IMR-90 (cell line): ENCODE measurements around the gene ZNF440. TPM values are rescaled to one million over a fixed set of nuclear protein-coding genes. Genes with fewer than 3 reads are reported as not detected.
A peak's percentile ranks its signal among the peaks of the same experiment; 100 is the strongest.

Experiments
- ATAC-seq: fragments of 200-7000 bp; cut with Tn5 transposase; 2 replicates; pipeline ENCODE4 v1.9.1; 2020; ENCODE audit warnings: low read depth, mild to moderate bottlenecking, moderate library complexity
- BruUV-seq: library from RNA; stranded (reverse); fragments of 400-500 nt; replicated peaks from 2 replicates; lab custom pipeline; 2021; lab: Mats Ljungman, UMichigan
- CTCF ChIA-PET: fragments of 300-600 bp; formaldehyde crosslinking; extraction: SDS; loops from one replicate; lab custom pipeline; 2021; ENCODE audit warnings: antibody characterized with exemption; lab: Yijun Ruan, JAX
- POLR2A ChIA-PET: fragments of 300-600 bp; sonication (Branson Sonifier 250); formaldehyde crosslinking; loops from one replicate; lab custom pipeline; 2022; ENCODE audit warnings: antibody characterized with exemption; ENCODE audit not compliant: unreplicated experiment; lab: Charles Lee
- DNase-seq: peaks from one replicate; pipeline ENCODE4 v3.0.0; 2013
- H2AFZ ChIP-seq: replicated peaks from 2 replicates; pipeline ENCODE3; 2013; ENCODE audit warnings: low read length, mild to moderate bottlenecking; ENCODE audit not compliant: poor library complexity
- H2AK5ac ChIP-seq: 2 replicates; pipeline ENCODE4 v1.6.1; 2013; ENCODE audit warnings: low read depth, low read length, inconsistent platforms
- H2AK9ac ChIP-seq: replicated peaks from 2 replicates; pipeline ENCODE3; 2013; ENCODE audit warnings: mild to moderate bottlenecking, low read depth, low read length, moderate library complexity; ENCODE audit not compliant: poor library complexity
- H2BK120ac ChIP-seq: 2 replicates; pipeline ENCODE4 v1.6.1; 2013; ENCODE audit warnings: low read depth, low read length, inconsistent platforms
- H2BK15ac ChIP-seq: 3 replicates; pipeline ENCODE4 v1.6.1; 2013; ENCODE audit warnings: low read depth, low read length, inconsistent platforms
- H2BK20ac ChIP-seq: 2 replicates; pipeline ENCODE4 v1.6.1; 2013; ENCODE audit warnings: low read depth, mild to moderate bottlenecking, inconsistent platforms, low read length, moderate library complexity
- H2BK5ac ChIP-seq: 2 replicates; pipeline ENCODE4 v1.6.1; 2013; ENCODE audit warnings: mild to moderate bottlenecking, low read depth, low read length, inconsistent platforms; ENCODE audit not compliant: poor library complexity, severe bottlenecking
- H3K14ac ChIP-seq: replicated peaks from 2 replicates; pipeline ENCODE4 v1.6.1; 2013; ENCODE audit warnings: low read depth, low read length, inconsistent platforms
- H3K18ac ChIP-seq: 2 replicates; pipeline ENCODE4 v1.6.1; 2013; ENCODE audit warnings: low read depth, low read length, control low read depth
- H3K23ac ChIP-seq: 2 replicates; pipeline ENCODE4 v1.6.1; 2013; ENCODE audit warnings: low read depth, low read length, inconsistent platforms
- H3K27ac ChIP-seq: 2 replicates; pipeline ENCODE4 v1.5.1; 2013; ENCODE audit warnings: mild to moderate bottlenecking, control low read depth, low read length; ENCODE audit not compliant: insufficient read depth
- H3K27me3 ChIP-seq: 2 replicates; pipeline ENCODE4 v1.6.1; 2013; ENCODE audit warnings: low read length; ENCODE audit not compliant: control insufficient read depth, insufficient read depth
- H3K36me3 ChIP-seq: 2 replicates; pipeline ENCODE4 v1.6.1; 2013; ENCODE audit warnings: low read length, mixed read lengths; ENCODE audit not compliant: control insufficient read depth, insufficient read depth
- H3K4ac ChIP-seq: 2 replicates; pipeline ENCODE4 v1.6.1; 2013; ENCODE audit warnings: low read depth, low read length, inconsistent platforms
- H3K4me1 ChIP-seq: 2 replicates; pipeline ENCODE4 v1.6.1; 2013; ENCODE audit warnings: low read length, mixed read lengths; ENCODE audit not compliant: control insufficient read depth, insufficient read depth
- H3K4me2 ChIP-seq: 2 replicates; pipeline ENCODE4 v1.6.1; 2013; ENCODE audit warnings: low read depth, mild to moderate bottlenecking, control low read depth, low read length, moderate library complexity
- H3K4me3 ChIP-seq: 2 replicates; pipeline ENCODE4 v1.5.1; 2013; ENCODE audit warnings: low read depth, mild to moderate bottlenecking, control low read depth, low read length, moderate library complexity; ENCODE audit not compliant: insufficient read depth
- H3K56ac ChIP-seq: 2 replicates; pipeline ENCODE4 v1.6.1; 2013; ENCODE audit warnings: low read length, inconsistent platforms; ENCODE audit not compliant: insufficient read depth; ENCODE audit errors: extremely low read depth
- H3K79me1 ChIP-seq, 2 experiments: 2 replicates each; pipeline ENCODE4 v1.6.1; 2013; ENCODE audit warnings: low read length in 2 of 2, inconsistent platforms in 1 of 2, low read depth in 1 of 2
- H3K9ac ChIP-seq: 2 replicates; pipeline ENCODE4 v1.6.1; 2013; ENCODE audit warnings: low read depth, low read length, control low read depth
- H3K9me1 ChIP-seq: 2 replicates; pipeline ENCODE4 v1.6.1; 2013; ENCODE audit warnings: low read length, inconsistent platforms; ENCODE audit not compliant: insufficient read depth
- H3K9me3 ChIP-seq: 2 replicates; pipeline ENCODE4 v1.6.1; 2013; ENCODE audit warnings: low read length; ENCODE audit not compliant: control insufficient read depth, insufficient read depth
- H4K20me1 ChIP-seq: 2 replicates; pipeline ENCODE4 v1.6.1; 2013; ENCODE audit warnings: low read length, inconsistent platforms; ENCODE audit not compliant: insufficient read depth
- H4K5ac ChIP-seq: 2 replicates; pipeline ENCODE4 v1.6.1; 2013; ENCODE audit warnings: mild to moderate bottlenecking, low read depth, low read length, control low read depth
- H4K8ac ChIP-seq, 2 experiments: 2 replicates each; pipeline ENCODE4 v1.6.1; 2013; ENCODE audit warnings: low read depth in 2 of 2, low read length in 2 of 2, control low read depth in 1 of 2, inconsistent platforms in 1 of 2
- H4K91ac ChIP-seq: 2 replicates; pipeline ENCODE4 v1.6.1; 2013; ENCODE audit warnings: low read depth, low read length, inconsistent platforms; ENCODE audit not compliant: insufficient read depth
- BHLHE40 ChIP-seq: fragments of 150-350 bp; IDR thresholded peaks from 2 replicates; pipeline ENCODE4 v1.6.1; 2016; ENCODE audit warnings: mild to moderate bottlenecking, low read depth, low read length
- CEBPB ChIP-seq: IDR thresholded peaks from 2 replicates; pipeline ENCODE4 v1.6.1; 2012; ENCODE audit warnings: low read depth, low read length, improper control_type of control experiment
- CHD1 ChIP-seq: IDR thresholded peaks from 2 replicates; pipeline ENCODE4 v1.6.1; 2012; ENCODE audit warnings: low read depth, low read length, improper control_type of control experiment
- FOS ChIP-seq: fragments of 150-350 bp; IDR thresholded peaks from 2 replicates; pipeline ENCODE4 v1.6.1; 2016; ENCODE audit warnings: low read depth, low read length
- MAFK ChIP-seq: IDR thresholded peaks from 2 replicates; pipeline ENCODE4 v1.6.1; 2012; ENCODE audit warnings: low read depth, low read length, improper control_type of control experiment
- MAZ ChIP-seq: IDR thresholded peaks from 2 replicates; pipeline ENCODE4 v1.6.1; 2012; ENCODE audit warnings: low read depth, mild to moderate bottlenecking, low read length, improper control_type of control experiment, moderate library complexity, borderline replicate concordance
- MXI1 ChIP-seq: IDR thresholded peaks from 2 replicates; pipeline ENCODE4 v1.6.1; 2012; ENCODE audit warnings: low read depth, mild to moderate bottlenecking, low read length, moderate library complexity, borderline replicate concordance
- NFE2L2 ChIP-seq: fragments of 150-350 bp; IDR thresholded peaks from 2 replicates; pipeline ENCODE4 v1.6.1; 2016; ENCODE audit warnings: low read depth, mild to moderate bottlenecking, low read length
- POLR2A ChIP-seq: IDR thresholded peaks from 2 replicates; pipeline ENCODE4 v1.6.1; 2012; ENCODE audit warnings: mild to moderate bottlenecking, low read depth, low read length
- RAD21 ChIP-seq: IDR thresholded peaks from 2 replicates; pipeline ENCODE4 v1.6.1; 2012; ENCODE audit warnings: low read length, improper control_type of control experiment
- RCOR1 ChIP-seq: IDR thresholded peaks from 2 replicates; pipeline ENCODE4 v1.6.1; 2012; ENCODE audit warnings: mild to moderate bottlenecking, low read length, improper control_type of control experiment; ENCODE audit not compliant: insufficient replicate concordance
- RFX5 ChIP-seq: IDR thresholded peaks from 2 replicates; pipeline ENCODE4 v1.8.0; 2012; ENCODE audit warnings: low read depth, mild to moderate bottlenecking, low read length, moderate library complexity
- SMC3 ChIP-seq: fragments of 150-350 bp; IDR thresholded peaks from 2 replicates; pipeline ENCODE4 v1.6.1; 2016; ENCODE audit warnings: low read depth, mild to moderate bottlenecking, antibody characterized with exemption, low read length, moderate library complexity
- WGBS, 2 experiments: methylation state at CpG; one replicate each; pipeline versions ENCODE4 v1.1.5 to v1.1.7; 2013; ENCODE audit warnings: missing lambda C conversion rate in 2 of 2; ENCODE audit not compliant: insufficient read length in 1 of 2; ENCODE audit errors: extremely low coverage in 2 of 2; 5-methylcytosine and 5-hydroxymethylcytosine counted together
- dilution Hi-C: fragments of 300-500 bp; cut with HindIII; formaldehyde crosslinking; loops from one replicate; pipeline ENCODE4 v1.14.3; 2018; ENCODE audit warnings: low sequenced_read_pairs; ENCODE audit not compliant: unreplicated experiment
- in situ Hi-C: fragments of 300-500 bp; cut with MboI; formaldehyde crosslinking; loops from 3 replicates; pipeline ENCODE4 v1.14.3; 2019; ENCODE audit warnings: low sequenced_read_pairs, inconsistent platforms, mixed read lengths
- intact Hi-C: fragments of 100-400 bp; cut with micrococcal nuclease; formaldehyde crosslinking; loops from 2 replicates; pipeline ENCODE4 v1.10.0; 2022
- polyA plus RNA-seq, 3 experiments: library from polyadenylated mRNA; depleted of rRNA; stranded (reverse); fragments of >200 nt; gene quantifications; 2 replicates each; pipeline ENCODE4 v1.2.3, GENCODE V29; 2012; ENCODE audit warnings: low replicate concordance in 1 of 3
- total RNA-seq: library from RNA; depleted of rRNA; stranded (reverse); fragments of >200 nt; gene quantifications from 2 replicates; pipeline ENCODE4 v1.2.3, GENCODE V29; 2012
- TF ChIP-seq, protein P1 (sequence below): conservative IDR thresholded peaks from 2 replicates; pipeline ENCODE4 v1.5.1; 2012; ENCODE audit warnings: mild to moderate bottlenecking, low read depth, low read length, improper control_type of control experiment
- TF ChIP-seq, protein P2 (sequence below): fragments of 150-350 bp; IDR thresholded peaks from 2 replicates; pipeline ENCODE4 v1.6.1; 2017; ENCODE audit warnings: mild to moderate bottlenecking, antibody characterized with exemption, low read length, low read depth
- TF ChIP-seq, protein P3 (sequence below): fragments of 150-350 bp; IDR thresholded peaks from 2 replicates; pipeline ENCODE4 v1.6.1; 2016; ENCODE audit warnings: low read depth, mild to moderate bottlenecking, low read length, moderate library complexity, borderline replicate concordance

The ZNF440 gene
- total and polyA plus RNA-seq, 2 of the 4 experiments (the other 2 are of a cell fraction) = 2.8 to 8.4 TPM

DNA sequence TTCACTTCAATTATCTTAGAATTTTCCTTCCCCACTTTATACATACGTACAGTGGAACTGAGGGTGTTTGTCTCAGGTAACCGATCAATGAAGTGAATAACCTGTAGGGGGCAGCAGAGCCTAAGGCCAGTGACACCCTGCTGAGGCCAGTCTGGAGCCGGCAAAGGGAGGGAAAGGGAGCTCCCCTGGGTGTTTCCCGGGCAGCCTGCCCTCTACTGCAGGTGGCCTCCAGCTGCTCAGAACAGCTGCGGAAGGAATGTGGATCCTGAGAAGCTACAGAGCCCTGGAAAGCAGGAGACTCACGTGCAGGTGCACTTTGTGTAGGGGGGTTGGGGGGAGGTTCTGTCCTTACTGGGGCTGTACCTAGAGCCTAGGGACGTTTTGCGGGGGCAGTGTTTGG, 16.6 kb upstream of the ZNF440 start:
- H4K91ac ChIP-seq = no peak overlapping the region
- BruUV-seq = no TSS peak
- in situ Hi-C loops (no loop called here), dilution Hi-C loops (no loop called here), intact Hi-C loops (loop anchor here (1.0 to 5.0 kb wide), 3 partner anchors 85 to 570 kb away; partner anchors contain the start of genes ZNF20 and ZNF442)
- no peak overlapping the region for H2BK20ac ChIP-seq
- 51% methylated on average over 2 of the region's 8 CpGs; no CpG with 5 or more reads in 1 of the 2 experiments for WGBS, 2 experiments
- peaks cover 0 to 3% of the 10 kb centered on the region in 2 experiments; a peak in 1 of 4 replicates for H3K79me1 ChIP-seq
- H4K20me1 ChIP-seq = no peaks in the 10 kb centered on the region
- H3K9me3 ChIP-seq = no peaks in the 10 kb centered on the region
- H2BK5ac ChIP-seq = no peak overlapping the region
- H3K27me3 ChIP-seq = no peaks in the 10 kb centered on the region
- H4K8ac ChIP-seq = no peak overlapping the region
- H3K27ac ChIP-seq = no peak overlapping the region
- 0 out of 2 replicates have a peak, but pooled peaks cover 4% of the 10 kb centered on the region for H3K4me1 ChIP-seq
- TF ChIP-seq, protein P1, sequence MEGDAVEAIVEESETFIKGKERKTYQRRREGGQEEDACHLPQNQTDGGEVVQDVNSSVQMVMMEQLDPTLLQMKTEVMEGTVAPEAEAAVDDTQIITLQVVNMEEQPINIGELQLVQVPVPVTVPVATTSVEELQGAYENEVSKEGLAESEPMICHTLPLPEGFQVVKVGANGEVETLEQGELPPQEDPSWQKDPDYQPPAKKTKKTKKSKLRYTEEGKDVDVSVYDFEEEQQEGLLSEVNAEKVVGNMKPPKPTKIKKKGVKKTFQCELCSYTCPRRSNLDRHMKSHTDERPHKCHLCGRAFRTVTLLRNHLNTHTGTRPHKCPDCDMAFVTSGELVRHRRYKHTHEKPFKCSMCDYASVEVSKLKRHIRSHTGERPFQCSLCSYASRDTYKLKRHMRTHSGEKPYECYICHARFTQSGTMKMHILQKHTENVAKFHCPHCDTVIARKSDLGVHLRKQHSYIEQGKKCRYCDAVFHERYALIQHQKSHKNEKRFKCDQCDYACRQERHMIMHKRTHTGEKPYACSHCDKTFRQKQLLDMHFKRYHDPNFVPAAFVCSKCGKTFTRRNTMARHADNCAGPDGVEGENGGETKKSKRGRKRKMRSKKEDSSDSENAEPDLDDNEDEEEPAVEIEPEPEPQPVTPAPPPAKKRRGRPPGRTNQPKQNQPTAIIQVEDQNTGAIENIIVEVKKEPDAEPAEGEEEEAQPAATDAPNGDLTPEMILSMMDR = peak; percentile 91
- TF ChIP-seq, protein P2, sequence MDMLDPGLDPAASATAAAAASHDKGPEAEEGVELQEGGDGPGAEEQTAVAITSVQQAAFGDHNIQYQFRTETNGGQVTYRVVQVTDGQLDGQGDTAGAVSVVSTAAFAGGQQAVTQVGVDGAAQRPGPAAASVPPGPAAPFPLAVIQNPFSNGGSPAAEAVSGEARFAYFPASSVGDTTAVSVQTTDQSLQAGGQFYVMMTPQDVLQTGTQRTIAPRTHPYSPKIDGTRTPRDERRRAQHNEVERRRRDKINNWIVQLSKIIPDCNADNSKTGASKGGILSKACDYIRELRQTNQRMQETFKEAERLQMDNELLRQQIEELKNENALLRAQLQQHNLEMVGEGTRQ = no peak
- TF ChIP-seq NFE2L2 (no peak), CEBPB (no peak), SMC3 (peak; percentile 41; the same call in 1 of the 2 replicates), POLR2A (no peak), BHLHE40 (peak; percentile 45; the same call in 1 of the 2 replicates), MAZ (peak; percentile 37; the same call in 1 of the 2 replicates), CHD1 (no peak), RCOR1 (no peak), MAFK (no peak), RFX5 (no peak), MXI1 (no peak), FOS (no peak), RAD21 (peak; percentile 86)
- TF ChIP-seq, protein P3, sequence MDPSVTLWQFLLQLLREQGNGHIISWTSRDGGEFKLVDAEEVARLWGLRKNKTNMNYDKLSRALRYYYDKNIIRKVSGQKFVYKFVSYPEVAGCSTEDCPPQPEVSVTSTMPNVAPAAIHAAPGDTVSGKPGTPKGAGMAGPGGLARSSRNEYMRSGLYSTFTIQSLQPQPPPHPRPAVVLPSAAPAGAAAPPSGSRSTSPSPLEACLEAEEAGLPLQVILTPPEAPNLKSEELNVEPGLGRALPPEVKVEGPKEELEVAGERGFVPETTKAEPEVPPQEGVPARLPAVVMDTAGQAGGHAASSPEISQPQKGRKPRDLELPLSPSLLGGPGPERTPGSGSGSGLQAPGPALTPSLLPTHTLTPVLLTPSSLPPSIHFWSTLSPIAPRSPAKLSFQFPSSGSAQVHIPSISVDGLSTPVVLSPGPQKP = no peak
- H2BK120ac ChIP-seq = no peak overlapping the region
- no peaks in the 10 kb centered on the region for H3K9me1 ChIP-seq
- H2AFZ ChIP-seq = peak overlapping the region; percentile 77
- no peaks in the 10 kb centered on the region for H3K36me3 ChIP-seq
- ChIA-PET CTCF (interaction anchor here (0.6 to 1.0 kb wide), 7 partner anchors 31 to 343 kb away, joined by 3 to 6 read pairs (median 3); partner anchors contain the start of genes ZNF20 and ZNF441), POLR2A (no interaction called here)
- no peak overlapping the region for H3K23ac ChIP-seq
- H2AK5ac ChIP-seq = no peak overlapping the region
- no peak overlapping the region for H3K4ac ChIP-seq
- H3K4me2 ChIP-seq = no peak overlapping the region
- peak overlapping the region; percentile 52 for H2AK9ac ChIP-seq
- no peak overlapping the region for H3K56ac ChIP-seq
- peak; percentile 67 for ATAC-seq
- no peak overlapping the region for H3K4me3 ChIP-seq
- H2BK15ac ChIP-seq = no peak overlapping the region
- no peak overlapping the region for H4K5ac ChIP-seq
- no peak overlapping the region for H3K9ac ChIP-seq
- H3K14ac ChIP-seq = no peak overlapping the region
- H3K18ac ChIP-seq = no peak overlapping the region
- peak; percentile 87 for DNase-seq
